Measurements from ENCODE around the gene DLGAP1. TPM values are rescaled to one million over a fixed set of nuclear protein-coding genes. Genes with fewer than 3 reads are reported as not detected.

The DLGAP1 gene
- total RNA-seq, 1 experiment from 2014 or later, result 23.2 TPM

GRCh38 chr18:3540805-3541548 lies 914.1 kb downstream of the DLGAP1 start:
- H2BK12ac ChIP-seq (ENCODE audit: insufficient read length, low read depth, low read length), result no peak overlapping the region
- Mint-ChIP-seq H3K27ac (no peak overlapping the region), H3K4me1 (peaks cover 21 to 23% of the 10 kb centered on the region in 2 experiments), H3K27me3 (ENCODE audit: low read depth) (no peaks in the 10 kb centered on the region; the same call in none of the 2 replicates), H3K9me3 (no peaks in the 10 kb centered on the region), H3K4me3 (no peak overlapping the region), H3K36me3 (ENCODE audit: insufficient read depth in 1 of 3, low read depth in 3 of 3) (peaks cover 0 to 2% (median 0%) of the 10 kb centered on the region in 3 experiments; a peak in 2 of 7 replicates)
- no peak for TF ChIP-seq CTCF (conservative IDR thresholded peaks at IDR 0.05)
- H3K18ac ChIP-seq (ENCODE audit: insufficient read length, low read depth, low read length), result no peak overlapping the region
- no peak overlapping the region for H2AFZ ChIP-seq (ENCODE audit: low read length)
- H3K79me1 ChIP-seq (ENCODE audit: insufficient read depth, low read depth, low read length, poor library complexity, severe bottlenecking), result no peaks in the 10 kb centered on the region
- DNase-seq, result no peak
- no peaks in the 10 kb centered on the region for H3K79me2 ChIP-seq (ENCODE audit: insufficient read depth, low read length)
- no peak overlapping the region for H4K91ac ChIP-seq (ENCODE audit: insufficient read length, low read depth, low read length)
- H3K9ac ChIP-seq (ENCODE audit: extremely low read depth, insufficient read length, low read length), result no peak overlapping the region
- no peak overlapping the region for H3K56ac ChIP-seq (ENCODE audit: insufficient read length, low read depth, low read length)
- no peak overlapping the region for H3K14ac ChIP-seq (ENCODE audit: insufficient read depth, low read length)
- no peak overlapping the region for H3T11ph ChIP-seq (ENCODE audit: low read length)
- H2BK5ac ChIP-seq (ENCODE audit: insufficient read length, low read length), result no peak overlapping the region
- H2BK120ac ChIP-seq (ENCODE audit: low read depth, low read length, poor library complexity, severe bottlenecking), result no peak overlapping the region
- no peaks in the 10 kb centered on the region for H4K20me1 ChIP-seq (ENCODE audit: control insufficient read depth, insufficient read depth, insufficient read length)
- H3K27me3 ChIP-seq (ENCODE audit: insufficient read depth, low read length), result no peaks in the 10 kb centered on the region
- H3K27ac ChIP-seq (ENCODE audit: insufficient read length, low read depth, low read length), result no peak overlapping the region
- no peak overlapping the region for H2AK5ac ChIP-seq (ENCODE audit: insufficient read length, low read length)
- H3K4me1 ChIP-seq (ENCODE audit: insufficient read depth, low read length), result no peaks in the 10 kb centered on the region
- H3K23me2 ChIP-seq (ENCODE audit: insufficient read length, low read depth, low read length, poor library complexity, severe bottlenecking), result no peaks in the 10 kb centered on the region
- H2BK15ac ChIP-seq (ENCODE audit: low read depth, low read length), result no peak overlapping the region
- H3K23ac ChIP-seq (ENCODE audit: insufficient read length, low read depth, low read length), result no peak overlapping the region
- H4K5ac ChIP-seq (ENCODE audit: insufficient read length, low read depth, low read length), result no peak overlapping the region
- no peak overlapping the region for H4K8ac ChIP-seq (replicated peaks; ENCODE audit: insufficient read length, low read depth, low read length)
- no CpG with 5 or more reads among the region's 6 CpGs for WGBS (ENCODE audit: extremely low coverage, insufficient read length, low lambda C conversion rate)
- H3K9me3 ChIP-seq (ENCODE audit: control insufficient read depth, low read depth, low read length), result no peaks in the 10 kb centered on the region
- H3K4me2 ChIP-seq (ENCODE audit: insufficient read depth, insufficient read length, low read length), result no peak overlapping the region
- no peak overlapping the region for H3K4ac ChIP-seq (ENCODE audit: low read depth, low read length)
- no peak overlapping the region for H2BK20ac ChIP-seq (ENCODE audit: low read depth, low read length, poor library complexity, severe bottlenecking)
